Activated CD4-positive, alpha-beta memory T cell treated with anti-CD3 and anti-CD28 coated beads for 36 hours (primary cell): ENCODE measurements around the gene MAPK8IP2. TPM values are rescaled to one million over a fixed set of nuclear protein-coding genes. Genes with fewer than 3 reads are reported as not detected.
A peak's percentile ranks its signal among the peaks of the same experiment; 100 is the strongest.
"Not testable (repeated sequence)": the region's sequence is repeated elsewhere in the genome, so short reads cannot be mapped to it uniquely, and the experiment has no call there.

Experiments
- CTCF ChIA-PET: fragments of 350-600 bp; sonication (Branson Sonifier 250); formaldehyde crosslinking; loops from one replicate; lab custom pipeline; 2021; ENCODE audit warnings: antibody characterized with exemption, inconsistent platforms; lab: Charles Lee
- POLR2A ChIA-PET: fragments of 350-600 bp; sonication (Branson Sonifier 250); formaldehyde crosslinking; loops from one replicate; lab custom pipeline; 2021; ENCODE audit warnings: antibody characterized with exemption; lab: Charles Lee
- DNase-seq: peaks from one replicate; pipeline ENCODE4 v3.0.0-alpha.2; 2020
- H3K27ac Mint-ChIP-seq: one replicate; pipeline ENCODE4 v1.8.0; 2021; ENCODE audit warnings: mixed read lengths
- H3K27me3 Mint-ChIP-seq: one replicate; pipeline ENCODE4 v1.8.0; 2021; ENCODE audit warnings: mixed read lengths
- H3K36me3 Mint-ChIP-seq: one replicate; pipeline ENCODE4 v1.8.0; 2021; ENCODE audit warnings: mixed read lengths
- H3K4me1 Mint-ChIP-seq: one replicate; pipeline ENCODE4 v1.8.0; 2021; ENCODE audit warnings: low read depth, mixed read lengths
- H3K4me3 Mint-ChIP-seq: one replicate; pipeline ENCODE4 v1.8.0; 2021; ENCODE audit warnings: mild to moderate bottlenecking, mixed read lengths
- H3K9me3 Mint-ChIP-seq: one replicate; pipeline ENCODE4 v1.8.0; 2021; ENCODE audit warnings: mixed read lengths
- intact Hi-C: fragments of 100-400 bp; cut with micrococcal nuclease; formaldehyde crosslinking; loops from one replicate; pipeline ENCODE4 v1.15.1; 2023
- total RNA-seq, 2 experiments: library from RNA; stranded (reverse); gene quantifications; one replicate each; pipeline ENCODE4 v1.2.3, GENCODE V29; 2021

The MAPK8IP2 gene
- total RNA-seq, 2 experiments from 2014 or later, result 0.10 to 0.19 TPM

DNA sequence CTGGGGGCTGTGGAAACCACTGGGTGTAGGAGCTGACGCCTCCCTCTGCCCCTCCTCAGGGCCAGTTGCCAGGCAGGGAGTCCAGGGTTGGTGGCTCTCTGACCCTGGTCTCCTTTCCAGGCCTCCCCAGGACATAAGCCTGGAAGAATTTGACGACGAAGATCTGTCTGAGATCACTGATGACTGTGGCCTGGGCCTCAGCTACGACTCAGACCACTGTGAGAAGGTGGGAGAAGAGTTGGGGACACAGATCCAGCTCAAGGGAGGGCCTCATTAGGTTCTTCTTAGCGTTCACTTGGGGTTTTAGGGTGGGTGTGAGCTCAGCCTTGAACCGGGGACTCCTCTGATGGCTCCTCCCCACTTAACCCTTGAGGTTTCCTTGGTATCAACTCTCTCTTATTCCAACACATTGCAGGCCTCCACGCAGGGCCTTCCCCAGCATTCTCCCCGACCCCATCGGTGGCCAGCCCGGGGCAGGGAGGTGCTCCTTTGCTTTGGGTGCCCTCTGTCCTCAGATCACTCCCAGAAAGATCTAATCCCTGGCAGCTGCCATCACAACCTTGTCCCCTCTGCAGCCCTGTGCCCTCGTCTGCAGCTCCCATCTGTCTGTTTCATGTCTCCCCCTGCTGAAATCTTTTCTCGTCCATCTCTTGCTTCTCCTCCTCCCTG, 1.2 kb downstream of the MAPK8IP2 start:
- ChIA-PET CTCF (interaction anchor here (0.9 to 1.0 kb wide), 3 partner anchors 18 to 76 kb away, joined by 3 to 4 read pairs (median 3); partner anchors contain the start of gene SCO2), POLR2A (no interaction called here)
- Mint-ChIP-seq H3K4me3 (peak overlapping the region; percentile 51), H3K36me3 (peaks cover 4% of the 10 kb centered on the region), H3K9me3 (no peaks in the 10 kb centered on the region), H3K27me3 (peaks cover 39% of the 10 kb centered on the region), H3K4me1 (peaks cover 8% of the 10 kb centered on the region), H3K27ac (no peak overlapping the region)
- no peak for DNase-seq
- intact Hi-C loops, result no loop called here

DNA sequence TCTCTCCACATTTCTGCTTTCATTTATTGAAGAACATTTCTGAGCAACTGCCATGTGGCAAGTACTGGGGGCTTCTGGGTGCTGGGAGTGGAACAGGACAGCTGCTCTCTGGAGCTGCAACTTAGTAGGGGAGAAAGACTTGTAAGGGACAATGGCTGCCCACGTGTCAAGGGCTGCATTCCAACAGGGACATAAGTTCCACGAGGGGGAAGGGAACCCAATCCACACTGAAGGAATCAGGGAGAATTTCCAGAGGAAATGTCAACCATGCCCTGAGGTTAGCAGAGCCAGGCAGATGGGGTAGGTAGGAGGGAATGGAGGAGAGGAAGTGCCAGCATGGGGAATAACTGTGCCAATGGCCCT, 1.7 kb downstream of the MAPK8IP2 start:
- POLR2A ChIA-PET, result interaction anchor here (0.5 kb wide), 1 partner anchor 37 kb away, joined by 4 read pairs; no protein-coding TSS in a partner anchor
- H3K27me3 Mint-ChIP-seq, result peaks cover 44% of the 10 kb centered on the region
- no peak overlapping the region for H3K27ac Mint-ChIP-seq
- peaks cover 1% of the 10 kb centered on the region for H3K36me3 Mint-ChIP-seq
- intact Hi-C loops, result no loop called here
- H3K4me3 Mint-ChIP-seq, result no peak overlapping the region
- peaks cover 8% of the 10 kb centered on the region for H3K4me1 Mint-ChIP-seq
- CTCF ChIA-PET, result interaction anchor here (1.0 kb wide), 2 partner anchors 19 to 77 kb away, joined by 3 to 4 read pairs; partner anchors contain the start of gene SCO2
- DNase-seq, result no peak
- no peaks in the 10 kb centered on the region for H3K9me3 Mint-ChIP-seq

DNA sequence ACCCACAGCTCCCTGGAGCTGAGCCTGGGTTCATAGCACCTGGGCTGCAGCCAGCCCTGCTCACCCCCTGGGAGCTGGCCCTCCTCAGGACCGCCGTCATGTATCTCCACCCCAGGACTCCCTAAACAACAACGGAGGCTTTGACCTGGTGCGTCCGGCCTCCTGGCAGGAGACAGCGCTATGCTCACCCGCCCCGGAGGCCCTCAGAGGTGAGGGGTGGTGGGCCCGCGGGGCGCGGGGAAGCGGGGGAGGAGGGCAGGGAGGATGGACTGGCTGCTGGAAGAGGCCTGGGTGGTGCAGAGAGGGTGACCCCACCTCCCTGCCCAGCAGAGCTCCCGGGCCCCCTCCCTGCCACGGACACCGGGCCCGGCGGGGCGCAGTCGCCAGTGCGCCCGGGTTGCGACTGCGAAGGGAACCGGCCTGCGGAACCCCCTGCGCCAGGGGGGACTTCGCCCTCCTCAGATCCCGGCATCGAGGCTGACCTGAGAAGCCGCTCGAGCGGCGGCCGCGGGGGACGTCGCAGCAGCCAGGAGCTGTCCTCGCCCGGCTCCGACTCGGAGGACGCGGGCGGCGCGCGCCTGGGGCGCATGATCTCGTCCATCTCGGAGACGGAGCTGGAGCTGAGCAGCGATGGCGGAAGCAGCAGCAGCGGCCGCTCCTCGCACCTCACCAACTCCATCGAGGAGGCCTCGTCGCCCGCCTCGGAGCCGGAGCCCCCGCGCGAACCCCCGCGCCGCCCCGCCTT, 3.1 kb downstream of the MAPK8IP2 start:
- intact Hi-C loops, result no loop called here
- CTCF ChIA-PET, result no interaction called here
- no peak overlapping the region for H3K4me3 Mint-ChIP-seq
- peaks cover 8% of the 10 kb centered on the region for H3K4me1 Mint-ChIP-seq
- no peak for DNase-seq
- H3K27ac Mint-ChIP-seq, result no peak overlapping the region
- POLR2A ChIA-PET, result no interaction called here
- H3K36me3 Mint-ChIP-seq, result peaks cover 1% of the 10 kb centered on the region
- H3K27me3 Mint-ChIP-seq, result peaks cover 46% of the 10 kb centered on the region
- H3K9me3 Mint-ChIP-seq, result no peaks in the 10 kb centered on the region

GRCh38 chr22:50604256-50605001, 3.8 kb downstream of the MAPK8IP2 start:
- Mint-ChIP-seq H3K27me3 (peaks cover 48% of the 10 kb centered on the region), H3K4me3 (no peak overlapping the region), H3K36me3 (peaks cover 1% of the 10 kb centered on the region), H3K9me3 (no peaks in the 10 kb centered on the region), H3K27ac (no peak overlapping the region), H3K4me1 (peaks cover 8% of the 10 kb centered on the region)
- ChIA-PET CTCF (no interaction called here), POLR2A (no interaction called here)
- intact Hi-C loops, result no loop called here
- no peak for DNase-seq

DNA sequence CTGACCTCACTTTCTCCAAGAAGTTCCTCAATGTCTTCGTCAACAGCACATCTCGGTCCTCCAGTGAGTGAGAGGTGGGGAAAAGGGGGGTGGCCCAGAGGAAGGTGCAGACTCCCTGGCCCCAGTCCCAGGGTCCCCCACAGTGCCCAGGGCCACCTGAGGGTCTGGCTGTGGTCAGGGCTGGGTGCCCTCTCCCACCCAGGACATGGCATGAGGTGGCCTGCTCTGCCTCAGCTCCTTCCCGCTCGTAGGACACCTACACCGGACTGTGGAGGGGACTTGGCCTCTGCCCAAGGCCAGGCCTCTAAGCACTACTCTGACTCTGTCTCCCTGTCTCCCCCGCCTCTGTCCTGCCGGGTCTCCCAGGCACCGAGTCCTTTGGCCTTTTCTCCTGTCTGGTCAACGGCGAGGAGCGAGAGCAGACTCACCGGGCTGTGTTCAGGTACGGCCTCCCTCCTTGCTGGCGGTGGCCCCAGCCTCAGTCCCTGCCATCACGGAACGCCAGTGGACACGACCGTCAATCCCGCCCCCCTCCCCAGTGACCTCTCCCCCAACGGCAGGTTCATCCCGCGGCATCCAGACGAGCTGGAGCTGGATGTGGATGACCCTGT, 4.5 kb downstream of the MAPK8IP2 start:
- POLR2A ChIA-PET, result interaction anchor here (0.7 kb wide), 1 partner anchor 33 kb away, joined by 4 read pairs; no protein-coding TSS in a partner anchor
- peaks cover 1% of the 10 kb centered on the region for H3K36me3 Mint-ChIP-seq
- CTCF ChIA-PET, result interaction anchor here (1.0 kb wide), 1 partner anchor 23 kb away, joined by 3 read pairs; no protein-coding TSS in a partner anchor
- H3K4me1 Mint-ChIP-seq, result peaks cover 4% of the 10 kb centered on the region
- intact Hi-C loops, result no loop called here
- no peaks in the 10 kb centered on the region for H3K9me3 Mint-ChIP-seq
- no peak overlapping the region for H3K27ac Mint-ChIP-seq
- H3K27me3 Mint-ChIP-seq, result peaks cover 45% of the 10 kb centered on the region
- DNase-seq, result no peak
- H3K4me3 Mint-ChIP-seq, result no peak overlapping the region

DNA sequence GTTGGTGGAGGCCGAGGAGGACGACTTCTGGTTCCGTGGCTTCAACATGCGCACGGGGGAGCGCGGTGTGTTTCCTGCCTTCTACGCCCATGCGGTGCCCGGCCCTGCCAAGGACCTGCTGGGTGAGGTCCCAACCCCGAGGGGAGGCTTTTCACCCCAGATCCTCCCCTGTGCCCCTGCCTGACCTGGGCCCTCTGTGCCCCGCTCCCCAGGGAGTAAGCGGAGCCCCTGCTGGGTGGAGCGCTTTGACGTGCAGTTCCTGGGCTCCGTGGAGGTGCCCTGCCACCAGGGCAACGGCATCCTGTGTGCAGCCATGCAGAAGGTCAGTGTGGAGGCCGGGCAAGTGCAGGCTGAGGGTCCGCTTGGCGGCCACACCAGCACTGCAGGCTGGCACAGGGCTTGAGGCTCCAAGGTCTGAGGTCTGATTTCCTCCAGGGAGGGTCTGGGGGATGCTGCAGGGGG, 5.1 kb downstream of the MAPK8IP2 start:
- intact Hi-C loops, result no loop called here
- DNase-seq, result no peak
- POLR2A ChIA-PET, result interaction anchor here (0.7 to 1.0 kb wide), 2 partner anchors 15 to 34 kb away, joined by 3 to 4 read pairs; no protein-coding TSS in a partner anchor
- Mint-ChIP-seq H3K27ac (no peak overlapping the region), H3K36me3 (peaks cover 1% of the 10 kb centered on the region), H3K27me3 (peaks cover 49% of the 10 kb centered on the region), H3K4me3 (no peak overlapping the region), H3K9me3 (no peaks in the 10 kb centered on the region), H3K4me1 (peaks cover 4% of the 10 kb centered on the region)
- CTCF ChIA-PET, result interaction anchor here (1.0 kb wide), 1 partner anchor 24 kb away, joined by 3 read pairs; no protein-coding TSS in a partner anchor

- H3K36me3 Mint-ChIP-seq, result peaks cover 1% of the 10 kb centered on the region
- no peak for DNase-seq
- H3K27me3 Mint-ChIP-seq, result peaks cover 49% of the 10 kb centered on the region
- H3K27ac Mint-ChIP-seq, result no peak overlapping the region
- ChIA-PET CTCF (interaction anchor here (0.7 to 1.0 kb wide), 2 partner anchors 25 to 245 kb away, joined by 3 read pairs; no protein-coding TSS in a partner anchor), POLR2A (interaction anchor here (1.0 kb wide), 1 partner anchor 14 kb away, joined by 3 read pairs; no protein-coding TSS in a partner anchor)
- H3K4me1 Mint-ChIP-seq, result peaks cover 4% of the 10 kb centered on the region
- no peaks in the 10 kb centered on the region for H3K9me3 Mint-ChIP-seq
- H3K4me3 Mint-ChIP-seq, result no peak overlapping the region
- intact Hi-C loops, result no loop called here
Observed at GRCh38 chr22:50606165-50606945, 5.8 kb downstream of the MAPK8IP2 start.

GRCh38 chr22:50606946-50607658, 6.5 kb downstream of the MAPK8IP2 start:
- no peak overlapping the region for H3K4me3 Mint-ChIP-seq
- no peaks in the 10 kb centered on the region for H3K4me1 Mint-ChIP-seq
- intact Hi-C loops, result no loop called here
- CTCF ChIA-PET, result interaction anchor here (0.7 kb wide), 1 partner anchor 246 kb away, joined by 3 read pairs; no protein-coding TSS in a partner anchor
- no peaks in the 10 kb centered on the region for H3K9me3 Mint-ChIP-seq
- no peak overlapping the region for H3K27ac Mint-ChIP-seq
- H3K27me3 Mint-ChIP-seq, result peaks cover 42% of the 10 kb centered on the region
- no peak for DNase-seq
- H3K36me3 Mint-ChIP-seq, result no peaks in the 10 kb centered on the region
- POLR2A ChIA-PET, result interaction anchor here (1.0 kb wide), 1 partner anchor 14 kb away, joined by 3 read pairs; no protein-coding TSS in a partner anchor

DNA sequence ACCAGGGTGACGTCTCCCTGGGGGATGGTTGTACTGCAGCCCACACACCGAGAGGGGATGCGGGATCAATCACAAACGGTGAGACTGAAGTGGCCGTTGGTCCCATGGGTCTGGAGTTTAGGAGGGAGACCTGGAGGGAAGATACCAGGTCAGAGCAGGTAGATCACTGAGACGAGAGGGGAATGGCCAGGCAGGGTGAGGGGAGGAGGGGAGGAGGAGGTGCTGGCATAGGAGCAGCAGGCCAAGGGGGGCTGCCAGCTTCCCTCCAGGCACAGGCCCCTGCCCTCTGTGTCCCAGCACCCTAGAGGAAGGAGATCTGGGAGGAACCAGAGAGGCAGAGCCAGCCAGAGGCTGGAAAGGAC, 7.0 kb downstream of the MAPK8IP2 start:
- H3K27me3 Mint-ChIP-seq, result peaks cover 40% of the 10 kb centered on the region
- H3K9me3 Mint-ChIP-seq, result no peaks in the 10 kb centered on the region
- ChIA-PET CTCF (no interaction called here), POLR2A (no interaction called here)
- no peak for DNase-seq
- intact Hi-C loops, result no loop called here
- H3K27ac Mint-ChIP-seq, result no peak overlapping the region
- H3K4me3 Mint-ChIP-seq, result no peak overlapping the region
- H3K36me3 Mint-ChIP-seq, result no peaks in the 10 kb centered on the region
- no peaks in the 10 kb centered on the region for H3K4me1 Mint-ChIP-seq

DNA sequence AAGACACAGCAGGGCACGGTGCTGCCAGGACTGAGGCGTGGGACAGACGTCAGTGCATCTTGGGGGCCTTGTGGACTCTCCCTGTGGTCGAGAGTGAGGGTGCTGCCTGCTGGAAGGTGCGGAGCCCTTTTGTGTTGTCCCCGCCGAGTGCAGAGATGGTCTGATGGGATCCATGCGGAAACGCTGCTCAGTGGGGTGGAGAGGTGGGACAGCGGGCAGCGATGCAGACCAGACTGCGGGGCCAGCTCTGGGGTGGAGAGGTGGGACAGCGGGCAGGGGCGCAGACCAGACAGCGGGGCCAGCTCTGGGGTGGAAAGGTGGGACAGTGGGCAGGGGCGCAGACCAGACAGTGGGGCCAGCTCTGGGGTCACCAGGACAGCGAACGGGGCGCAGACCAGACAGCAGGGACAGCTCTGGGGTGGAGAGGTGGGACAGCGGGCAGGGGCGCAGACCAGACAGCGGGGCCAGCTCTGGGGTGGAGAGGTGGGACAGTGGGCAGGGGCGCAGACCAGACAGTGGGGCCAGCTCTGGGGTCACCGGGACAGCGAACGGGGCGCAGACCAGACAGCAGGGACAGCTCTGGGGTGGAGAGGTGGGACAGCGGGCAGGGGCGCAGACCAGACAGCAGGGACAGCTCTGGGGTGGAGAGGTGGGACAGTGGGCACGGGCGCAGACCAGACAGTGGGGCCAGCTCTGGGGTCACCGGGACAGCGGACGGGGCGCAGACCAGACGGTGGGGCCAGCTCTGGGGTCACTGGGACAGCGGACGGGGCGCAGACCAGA, 7.7 kb downstream of the MAPK8IP2 start:
- H3K27me3 Mint-ChIP-seq, result peaks cover 38% of the 10 kb centered on the region
- H3K4me3 Mint-ChIP-seq, H3K36me3 Mint-ChIP-seq, DNase-seq, H3K27ac Mint-ChIP-seq, H3K9me3 Mint-ChIP-seq, POLR2A ChIA-PET, H3K4me1 Mint-ChIP-seq, intact Hi-C loops: not testable (repeated sequence)
- CTCF ChIA-PET, result interaction anchor here (0.5 to 1.1 kb wide), 2 partner anchors 11 to 219 kb away, joined by 3 read pairs; no protein-coding TSS in a partner anchor
